Adrenal gland (tissue), 12 donors: ENCODE measurements around the gene CEP104. TPM values are rescaled to one million over a fixed set of nuclear protein-coding genes. Genes with fewer than 3 reads are reported as not detected.

Source experiments
- DNase-seq, 7 donors: peaks; one replicate each; pipeline ENCODE4 v3.0.0-alpha.2; 2019 to 2020
- H3K27ac ChIP-seq, 5 donors: fragments of 200-600 bp; sonication (generic) in 4 of 5; 1 replicate in 3 of 5; 2 replicates in 2 of 5; pipeline versions ENCODE4 v1.5.1 to v1.8.0; 2016 to 2020; ENCODE audit warnings: mild to moderate bottlenecking in 1 of 5
- H3K27me3 ChIP-seq: fragments of 200-600 bp; 2 replicates; pipeline ENCODE4 v1.8.0; 2021
- H3K36me3 ChIP-seq, 2 donors: fragments of 200-600 bp; replicated peaks in 1 of 2; 1 replicate in 1 of 2; 2 replicates in 1 of 2; pipeline versions ENCODE4 v1.5.1 to v1.8.0; 2018 to 2022
- H3K4me1 ChIP-seq, 2 donors: fragments of 200-600 bp; replicated peaks in 1 of 2; 1 replicate in 1 of 2; 2 replicates in 1 of 2; pipeline versions ENCODE4 v1.5.1 to v1.8.0; 2018 to 2021
- H3K4me3 ChIP-seq, 4 donors: fragments of 200-600 bp; sonication (generic) in 3 of 4; one replicate each; pipeline ENCODE4 v1.5.1; 2016 to 2018
- H3K9me3 ChIP-seq, 3 donors: fragments of 200-600 bp; sonication (generic) in 1 of 3; replicated peaks in 1 of 3; 1 replicate in 2 of 3; 2 replicates in 1 of 3; pipeline versions ENCODE4 v1.5.1 to v1.8.0; 2016 to 2021
- CTCF ChIP-seq, 6 experiments: fragments of 450-650 bp in 4 of 6; fragments of 200-600 bp in 2 of 6; sonication (generic) in 1 of 6; IDR thresholded peaks; 1 replicate in 5 of 6; 2 replicates in 1 of 6; pipeline versions ENCODE4 v1.5.1 to v1.8.0; 2016 to 2021; ENCODE audit warnings: antibody characterized with exemption in 6 of 6, mild to moderate bottlenecking in 2 of 6, moderate library complexity in 1 of 6
- POLR2A ChIP-seq, 2 donors: fragments of 450-650 bp; IDR thresholded peaks; one replicate each; pipeline ENCODE4 v1.6.1; 2017; ENCODE audit warnings: antibody characterized with exemption in 2 of 2, mild to moderate bottlenecking in 2 of 2, moderate library complexity in 1 of 2
- WGBS, 4 donors: extraction: QIAGEN DNeasy Blood & Tissue Kit in 2 of 4; methylation state at CpG; one replicate each; pipeline versions ENCODE4 v1.1.5 to v1.1.7; 2013 to 2017; 5-methylcytosine and 5-hydroxymethylcytosine counted together
- intact Hi-C, 2 donors: fragments of 100-400 bp; cut with DNase I; formaldehyde crosslinking; loops; one replicate each; pipeline versions ENCODE4 v1.14.1 to v1.15.0; 2022 to 2023
- polyA plus RNA-seq, 3 donors: library from polyadenylated mRNA; stranded (reverse); fragments of 200-250 nt in 2 of 3; fragments of 350-450 nt in 1 of 3; fragmentation: Illumina TruSeq in 1 of 3; extraction: RNeasy Lipid Tissue Mini Kit (QIAGEN cat#74804) in 1 of 3; gene quantifications; one replicate each; pipeline ENCODE4 v1.2.3, GENCODE V29; 2013 to 2014
- total RNA-seq, 9 donors: library from RNA; depleted of rRNA in 4 of 9; stranded (reverse); fragments of >200 nt in 4 of 9; fragments of 120-200 nt in 1 of 9; fragmentation: NEBNext Ultra II Directional in 1 of 9; extraction: Animal tissue kit (Norgen Biotek cat#: 25700) in 1 of 9; gene quantifications; one replicate each; pipeline versions ENCODE4 v1.1.0 to v1.2.4, GENCODE V29; 2013 to 2023
- donor health status: healthy with polysubstance abuse.
- donor health status: Bipolar disorder and iron deficiency.
- donor health status: DM: yes; HTN: yes; CAD: no.
- donor health status: DM: no; HTN: no; CAD: no.
- donor health status: DM: no; HTN: no; CAD: no.
- donor health status: DM: yes; HTN: yes; CAD: no.

Gene CEP104
- total and polyA plus RNA-seq, 12 donors, result 13.6 to 80.9 (median 38.1) TPM

DNA sequence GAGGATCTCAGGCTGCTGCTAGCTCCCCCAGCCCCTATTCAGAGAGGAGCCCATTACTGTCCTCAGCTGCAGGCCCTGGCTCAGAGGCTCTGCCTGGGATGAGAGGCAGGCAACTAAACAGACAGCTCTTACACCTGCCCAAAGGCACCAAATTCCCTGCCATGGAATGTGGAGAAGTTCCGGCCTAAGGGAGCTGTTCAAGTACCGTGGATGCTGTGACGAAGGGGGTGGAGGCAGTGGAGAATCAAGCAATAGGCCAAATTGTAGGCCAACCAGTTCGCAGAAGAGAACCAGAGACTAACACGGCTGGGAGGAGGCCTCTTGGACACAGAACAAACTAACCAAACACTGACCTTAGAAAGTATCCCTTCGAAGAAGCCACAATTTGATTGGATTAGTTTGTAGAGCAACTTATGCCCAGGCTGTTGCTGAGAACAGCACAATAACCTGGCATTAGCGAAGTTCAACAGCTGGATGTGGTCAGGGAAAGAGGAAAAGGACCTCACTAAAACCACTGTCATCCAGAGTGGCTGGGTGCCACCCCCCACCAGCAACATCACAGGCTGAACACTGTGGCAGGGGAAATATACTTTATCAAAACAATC lies 39.5 kb upstream of the CEP104 start:
- no peak overlapping the region for H3K27ac ChIP-seq
- no peak overlapping the region for H3K4me3 ChIP-seq
- H3K4me1 ChIP-seq, result peaks cover 6 to 11% of the 10 kb centered on the region in 2 donors
- H3K9me3 ChIP-seq, result peaks cover 0 to 8% (median 0%) of the 10 kb centered on the region in 3 donors
- no peak for TF ChIP-seq POLR2A (IDR thresholded peaks at IDR 0.05)
- no peak for TF ChIP-seq CTCF (IDR thresholded peaks at IDR 0.05)
- WGBS, 4 donors, result 94 to 99% (median 96%) methylated on average over 7 of the region's 7 CpGs
- H3K27me3 ChIP-seq, result no peaks in the 10 kb centered on the region
- intact Hi-C loops, result no loop called here
- peaks cover 0 to 5% of the 10 kb centered on the region in 2 donors for H3K36me3 ChIP-seq
- no peak for DNase-seq

- TF ChIP-seq CTCF (IDR thresholded peaks at IDR 0.05) (no peak), POLR2A (IDR thresholded peaks at IDR 0.05) (no peak)
- WGBS, 4 donors, result 97% methylated on average over 3 to 4 of the region's 4 CpGs; no CpG with 5 or more reads in 1 of the 4 donors
- no peak overlapping the region for H3K27ac ChIP-seq
Observed at GRCh38 chr1:3895951-3896325, 38.9 kb upstream of the CEP104 start.

GRCh38 chr1:3895279-3895950 lies 38.4 kb upstream of the CEP104 start:
- peaks cover 0 to 10% of the 10 kb centered on the region in 2 donors for H3K36me3 ChIP-seq
- no peak overlapping the region for H3K4me3 ChIP-seq
- no peak overlapping the region for H3K27ac ChIP-seq
- intact Hi-C loops, result no loop called here
- no peaks in the 10 kb centered on the region for H3K27me3 ChIP-seq
- TF ChIP-seq POLR2A (IDR thresholded peaks at IDR 0.05), result no peak
- no peak for TF ChIP-seq CTCF (IDR thresholded peaks at IDR 0.05)
- peaks cover 6 to 11% of the 10 kb centered on the region in 2 donors for H3K4me1 ChIP-seq
- DNase-seq, result no peak
- H3K9me3 ChIP-seq, result peaks cover 0 to 8% (median 0%) of the 10 kb centered on the region in 3 donors
- WGBS, 4 donors, result 91 to 98% (median 95%) methylated on average over 12 to 13 of the region's 13 CpGs

More at GRCh38 chr1:3895951-3896325, 38.9 kb upstream of the CEP104 start:
- H3K9me3 ChIP-seq, result peaks cover 0 to 8% (median 0%) of the 10 kb centered on the region in 3 donors
- DNase-seq, result no peak
- no peaks in the 10 kb centered on the region for H3K27me3 ChIP-seq
- H3K4me1 ChIP-seq, result peaks cover 6 to 11% of the 10 kb centered on the region in 2 donors
- H3K4me3 ChIP-seq, result no peak overlapping the region
- intact Hi-C loops, result no loop called here
- peaks cover 0 to 5% of the 10 kb centered on the region in 2 donors for H3K36me3 ChIP-seq

DNA sequence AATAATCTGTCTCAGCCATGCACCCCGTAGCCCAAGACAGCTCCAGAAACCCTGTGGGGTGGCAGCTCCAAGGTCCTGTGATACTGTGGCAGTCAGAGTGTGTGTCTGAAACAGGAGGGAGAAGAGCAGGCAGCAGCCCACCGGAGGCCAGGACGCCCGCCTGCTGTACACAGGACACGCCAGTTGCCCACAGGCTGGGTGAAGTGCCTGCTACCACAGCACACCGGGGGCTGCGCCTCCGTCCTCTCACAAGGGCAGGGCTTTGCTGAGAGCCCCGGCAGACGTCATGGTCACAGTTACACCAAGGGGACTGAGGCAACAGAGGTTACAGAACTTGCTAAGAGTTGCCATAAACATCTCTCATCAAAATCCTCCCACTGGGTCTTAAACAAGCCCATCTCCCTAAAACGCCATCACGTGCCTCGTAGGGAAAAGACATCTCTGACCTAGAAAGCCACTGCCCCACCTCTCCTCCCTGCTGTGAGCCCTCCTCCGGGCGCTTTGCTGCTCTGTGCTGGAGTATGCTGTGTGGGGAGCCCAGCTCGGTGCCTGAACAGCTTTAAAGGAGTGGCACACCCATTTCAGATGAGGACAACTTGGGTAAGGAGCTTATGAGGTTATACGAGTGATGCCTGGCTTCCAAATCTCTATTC lies 37.7 kb upstream of the CEP104 start:
- Histone ChIP-seq H3K9me3 (peaks cover 0 to 8% (median 0%) of the 10 kb centered on the region in 3 donors), H3K27me3 (no peaks in the 10 kb centered on the region), H3K4me1 (peaks cover 6 to 11% of the 10 kb centered on the region in 2 donors), H3K36me3 (peaks cover 0 to 17% of the 10 kb centered on the region in 2 donors), H3K27ac (no peak overlapping the region), H3K4me3 (no peak overlapping the region)
- 92 to 94% (median 93%) methylated on average over 11 to 17 of the region's 17 CpGs for WGBS, 4 donors
- TF ChIP-seq POLR2A (IDR thresholded peaks at IDR 0.05) (no peak), CTCF (IDR thresholded peaks at IDR 0.05) (no peak)
- intact Hi-C loops, result no loop called here
- DNase-seq, result no peak
